Hepatocyte (in vitro differentiated cells): ENCODE measurements around the gene HIVEP2. TPM values are rescaled to one million over a fixed set of nuclear protein-coding genes. Genes with fewer than 3 reads are reported as not detected.

Experiments used
- DNase-seq: peaks from one replicate; pipeline ENCODE4 v3.0.0-alpha.2; 2016; ENCODE audit warnings: low spot score
- H2AFZ ChIP-seq: fragments of 200-600 bp; sonication (generic); 2 replicates; pipeline ENCODE4 v1.6.0; 2016; ENCODE audit warnings: antibody characterized with exemption, mild to moderate bottlenecking
- H3K27ac ChIP-seq: fragments of 200-600 bp; sonication (generic); 2 replicates; pipeline ENCODE4 v1.5.1; 2016; ENCODE audit warnings: mild to moderate bottlenecking
- H3K27me3 ChIP-seq: fragments of 200-600 bp; sonication (generic); 2 replicates; pipeline ENCODE4 v1.6.1; 2016
- H3K36me3 ChIP-seq: fragments of 200-600 bp; sonication (generic); replicated peaks from 2 replicates; pipeline ENCODE4 v1.5.1; 2016; ENCODE audit warnings: low read depth; ENCODE audit not compliant: insufficient read depth
- H3K4me1 ChIP-seq: fragments of 200-600 bp; sonication (generic); 2 replicates; pipeline ENCODE4 v1.5.1; 2016; ENCODE audit warnings: mild to moderate bottlenecking, moderate library complexity; ENCODE audit not compliant: insufficient read depth
- H3K4me2 ChIP-seq: fragments of 200-600 bp; sonication (generic); 2 replicates; pipeline ENCODE4 v1.6.0; 2016
- H3K4me3 ChIP-seq: fragments of 200-600 bp; sonication (generic); 2 replicates; pipeline ENCODE4 v1.5.1; 2016; ENCODE audit warnings: mild to moderate bottlenecking
- H3K79me2 ChIP-seq: fragments of 200-600 bp; sonication (generic); 2 replicates; pipeline ENCODE4 v1.6.0; 2017; ENCODE audit warnings: mild to moderate bottlenecking
- H3K9me2 ChIP-seq: fragments of 200-600 bp; sonication (generic); replicated peaks from 2 replicates; pipeline ENCODE4 v1.6.0; 2017; ENCODE audit warnings: mild to moderate bottlenecking; ENCODE audit not compliant: insufficient read depth
- H3K9me3 ChIP-seq: fragments of 200-600 bp; sonication (generic); 2 replicates; pipeline ENCODE4 v1.5.1; 2016; ENCODE audit warnings: low read depth, mild to moderate bottlenecking
- H4K20me1 ChIP-seq: fragments of 200-600 bp; sonication (generic); 2 replicates; pipeline ENCODE4 v1.6.0; 2016; ENCODE audit warnings: mild to moderate bottlenecking; ENCODE audit not compliant: insufficient read depth, poor library complexity, severe bottlenecking
- EZH2 ChIP-seq: fragments of 200-600 bp; sonication (generic); IDR thresholded peaks from 2 replicates; pipeline ENCODE4 v1.6.1; 2016; ENCODE audit warnings: antibody characterized with exemption, mild to moderate bottlenecking, borderline replicate concordance
- EZH2phosphoT487 ChIP-seq: fragments of 200-600 bp; sonication (generic); IDR thresholded peaks from one replicate; pipeline ENCODE4 v1.6.1; 2018; ENCODE audit warnings: antibody characterized with exemption, mild to moderate bottlenecking, low read depth, moderate library complexity; ENCODE audit not compliant: unreplicated experiment, severe bottlenecking
- WGBS: methylation state at CpG from one replicate; pipeline ENCODE4 v1.1.6; 2016; ENCODE audit warnings: low lambda C conversion rate; ENCODE audit errors: missing lambda C conversion rate; 5-methylcytosine and 5-hydroxymethylcytosine counted together
- polyA plus RNA-seq: library from polyadenylated mRNA; unstranded; fragments of >200 nt; fragmentation: Nextera tagmentation; extraction: Ambion mirVana; gene quantifications from 2 replicates; pipeline ENCODE4 v1.2.1, GENCODE V29; 2016
- total RNA-seq: library from RNA; depleted of rRNA; stranded (reverse); fragments of >200 nt; gene quantifications from 2 replicates; pipeline ENCODE4 v1.2.3, GENCODE V29; 2014
- TF ChIP-seq, protein P1 (sequence below): fragments of 200-600 bp; sonication (generic); IDR thresholded peaks from 2 replicates; pipeline ENCODE4 v1.5.1; 2016; ENCODE audit warnings: antibody characterized with exemption, mild to moderate bottlenecking; ENCODE audit not compliant: poor library complexity

HIVEP2 gene
- total and polyA plus RNA-seq, 2 experiments from 2014 or later, result 3.3 to 9.4 TPM

DNA sequence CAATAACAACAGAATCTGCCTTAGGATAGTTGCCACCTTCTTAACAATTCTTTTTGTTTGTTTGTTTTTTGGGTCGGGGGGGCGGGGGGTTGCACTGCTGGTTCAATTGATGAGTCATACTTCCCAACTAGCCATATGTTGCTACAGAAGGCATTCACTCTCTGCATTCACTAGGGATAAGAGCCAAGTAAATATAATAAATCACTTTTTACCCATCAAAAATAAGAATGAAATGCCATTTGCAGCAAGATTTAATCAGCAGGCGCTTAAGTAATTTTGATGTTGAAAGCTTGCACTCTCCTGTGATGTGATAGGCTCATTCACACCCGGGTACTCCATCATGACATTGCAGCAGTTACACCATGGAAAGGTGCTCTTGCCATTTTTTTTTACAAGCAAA is 209.8 kb downstream of the HIVEP2 start:
- Histone ChIP-seq H3K36me3 (no peaks in the 10 kb centered on the region), H3K27me3 (no peaks in the 10 kb centered on the region), H2AFZ (no peak overlapping the region), H3K4me2 (no peak overlapping the region), H3K27ac (no peak overlapping the region), H3K9me2 (no peaks in the 10 kb centered on the region), H3K79me2 (no peaks in the 10 kb centered on the region), H4K20me1 (no peaks in the 10 kb centered on the region), H3K9me3 (no peaks in the 10 kb centered on the region), H3K4me1 (no peaks in the 10 kb centered on the region), H3K4me3 (no peak overlapping the region)
- no peak for DNase-seq
- TF ChIP-seq EZH2, result no peak
- TF ChIP-seq, protein P1, sequence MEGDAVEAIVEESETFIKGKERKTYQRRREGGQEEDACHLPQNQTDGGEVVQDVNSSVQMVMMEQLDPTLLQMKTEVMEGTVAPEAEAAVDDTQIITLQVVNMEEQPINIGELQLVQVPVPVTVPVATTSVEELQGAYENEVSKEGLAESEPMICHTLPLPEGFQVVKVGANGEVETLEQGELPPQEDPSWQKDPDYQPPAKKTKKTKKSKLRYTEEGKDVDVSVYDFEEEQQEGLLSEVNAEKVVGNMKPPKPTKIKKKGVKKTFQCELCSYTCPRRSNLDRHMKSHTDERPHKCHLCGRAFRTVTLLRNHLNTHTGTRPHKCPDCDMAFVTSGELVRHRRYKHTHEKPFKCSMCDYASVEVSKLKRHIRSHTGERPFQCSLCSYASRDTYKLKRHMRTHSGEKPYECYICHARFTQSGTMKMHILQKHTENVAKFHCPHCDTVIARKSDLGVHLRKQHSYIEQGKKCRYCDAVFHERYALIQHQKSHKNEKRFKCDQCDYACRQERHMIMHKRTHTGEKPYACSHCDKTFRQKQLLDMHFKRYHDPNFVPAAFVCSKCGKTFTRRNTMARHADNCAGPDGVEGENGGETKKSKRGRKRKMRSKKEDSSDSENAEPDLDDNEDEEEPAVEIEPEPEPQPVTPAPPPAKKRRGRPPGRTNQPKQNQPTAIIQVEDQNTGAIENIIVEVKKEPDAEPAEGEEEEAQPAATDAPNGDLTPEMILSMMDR, result no peak
- no peak for TF ChIP-seq EZH2phosphoT487
- 55% methylated on average over 4 of the region's 4 CpGs for WGBS

DNA sequence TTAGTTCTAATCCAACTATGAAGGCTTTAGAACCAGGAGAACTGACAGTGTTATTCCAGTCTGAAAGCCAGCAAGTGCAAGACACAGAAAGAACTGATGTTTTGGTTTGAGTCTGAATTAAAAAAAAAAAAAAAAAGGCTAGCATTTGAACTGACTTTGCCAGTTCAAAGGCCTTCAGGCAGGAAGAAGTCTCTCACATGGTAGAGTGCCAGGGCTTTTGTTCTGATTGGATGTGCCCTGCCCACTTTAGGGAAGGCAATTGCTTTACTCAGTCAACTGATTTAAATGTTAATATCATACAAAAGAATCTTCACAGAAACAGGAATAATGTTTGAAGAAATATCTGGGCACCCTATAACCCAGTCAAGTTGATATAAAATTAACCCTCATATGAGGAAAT is 212.2 kb downstream of the HIVEP2 start:
- H2AFZ ChIP-seq, result no peak overlapping the region
- H3K4me2 ChIP-seq, result no peak overlapping the region
- no peak for TF ChIP-seq EZH2
- TF ChIP-seq, protein P1, result no peak
- TF ChIP-seq EZH2phosphoT487, result no peak
- H3K4me1 ChIP-seq, result peaks cover 16% of the 10 kb centered on the region
- no peaks in the 10 kb centered on the region for H3K9me2 ChIP-seq
- no peaks in the 10 kb centered on the region for H3K36me3 ChIP-seq
- no peak overlapping the region for H3K27ac ChIP-seq
- no peak for DNase-seq
- H3K27me3 ChIP-seq, result no peaks in the 10 kb centered on the region
- H3K9me3 ChIP-seq, result no peaks in the 10 kb centered on the region
- no peaks in the 10 kb centered on the region for H3K79me2 ChIP-seq
- H3K4me3 ChIP-seq, result no peak overlapping the region
- H4K20me1 ChIP-seq, result no peaks in the 10 kb centered on the region

DNA sequence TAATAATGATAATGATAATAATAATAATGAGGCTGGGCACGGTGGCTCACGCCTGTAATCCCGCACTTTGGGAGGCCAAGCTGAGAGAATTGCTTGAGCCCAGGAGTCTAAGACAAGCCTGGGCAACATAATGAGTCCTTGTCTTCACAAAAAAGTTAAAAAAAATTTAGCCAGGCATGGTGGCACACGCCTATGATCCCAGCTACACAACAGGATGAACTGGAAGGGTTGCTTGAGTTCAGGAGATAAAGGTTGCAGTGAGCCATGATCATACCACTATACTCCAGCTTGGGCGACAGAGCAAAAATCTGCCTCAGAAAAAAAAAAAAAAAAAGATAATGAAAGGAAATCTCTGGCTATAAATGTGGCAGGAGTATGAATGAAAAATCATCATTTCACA is 213.4 kb downstream of the HIVEP2 start:
- H3K79me2 ChIP-seq, result no peaks in the 10 kb centered on the region
- no peaks in the 10 kb centered on the region for H4K20me1 ChIP-seq
- no peak for DNase-seq
- no peak overlapping the region for H3K4me2 ChIP-seq
- H3K9me2 ChIP-seq, result no peaks in the 10 kb centered on the region
- 96% methylated on average over 5 of the region's 5 CpGs for WGBS
- H3K9me3 ChIP-seq, result no peaks in the 10 kb centered on the region
- H3K27me3 ChIP-seq, result no peaks in the 10 kb centered on the region
- no peak overlapping the region for H3K4me3 ChIP-seq
- H3K27ac ChIP-seq, result no peak overlapping the region
- H3K36me3 ChIP-seq, result no peaks in the 10 kb centered on the region
- TF ChIP-seq EZH2 (no peak), EZH2phosphoT487 (no peak)
- TF ChIP-seq, protein P1, result no peak
- peaks cover 16% of the 10 kb centered on the region for H3K4me1 ChIP-seq
- no peak overlapping the region for H2AFZ ChIP-seq

DNA sequence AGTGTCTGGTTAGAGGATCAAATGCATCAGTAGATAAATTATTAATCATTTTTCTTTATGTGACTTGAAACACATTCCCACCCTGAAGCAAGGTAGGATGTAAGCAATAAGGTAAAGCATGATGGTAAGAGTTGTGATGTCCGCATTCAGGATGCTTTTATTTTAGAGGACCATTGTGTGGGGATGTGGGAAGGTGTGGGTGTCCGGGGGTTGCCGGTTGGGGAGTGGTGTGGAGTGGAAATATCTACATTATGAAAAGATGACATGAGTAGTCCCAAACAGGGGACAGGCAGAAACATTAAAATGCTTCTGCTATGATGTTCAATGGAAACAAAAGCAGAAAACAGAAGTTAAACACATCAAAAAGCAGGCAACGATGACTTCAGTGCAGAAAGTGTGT is 215.4 kb downstream of the HIVEP2 start:
- DNase-seq, result no peak
- no peak overlapping the region for H2AFZ ChIP-seq
- no peak overlapping the region for H3K27ac ChIP-seq
- peaks cover 16% of the 10 kb centered on the region for H3K4me1 ChIP-seq
- WGBS, result 66% methylated on average over 4 of the region's 4 CpGs
- H3K4me3 ChIP-seq, result no peak overlapping the region
- H4K20me1 ChIP-seq, result no peaks in the 10 kb centered on the region
- TF ChIP-seq EZH2 (no peak), EZH2phosphoT487 (no peak)
- TF ChIP-seq, protein P1, result no peak
- H3K36me3 ChIP-seq, result no peaks in the 10 kb centered on the region
- H3K27me3 ChIP-seq, result no peaks in the 10 kb centered on the region
- no peak overlapping the region for H3K4me2 ChIP-seq
- H3K79me2 ChIP-seq, result no peaks in the 10 kb centered on the region
- H3K9me3 ChIP-seq, result no peaks in the 10 kb centered on the region
- no peaks in the 10 kb centered on the region for H3K9me2 ChIP-seq
